ENCODE results near the gene ADK.
A peak's percentile ranks its signal among the peaks of the same experiment; 100 is the strongest.
"Not testable (repeated sequence)": the region's sequence is repeated elsewhere in the genome, so short reads cannot be mapped to it uniquely, and the experiment has no call there.

ADK gene

GRCh38 chr10:74575191-74575720, 424.2 kb downstream of the ADK start:
- no peak for DNase-seq

DNA sequence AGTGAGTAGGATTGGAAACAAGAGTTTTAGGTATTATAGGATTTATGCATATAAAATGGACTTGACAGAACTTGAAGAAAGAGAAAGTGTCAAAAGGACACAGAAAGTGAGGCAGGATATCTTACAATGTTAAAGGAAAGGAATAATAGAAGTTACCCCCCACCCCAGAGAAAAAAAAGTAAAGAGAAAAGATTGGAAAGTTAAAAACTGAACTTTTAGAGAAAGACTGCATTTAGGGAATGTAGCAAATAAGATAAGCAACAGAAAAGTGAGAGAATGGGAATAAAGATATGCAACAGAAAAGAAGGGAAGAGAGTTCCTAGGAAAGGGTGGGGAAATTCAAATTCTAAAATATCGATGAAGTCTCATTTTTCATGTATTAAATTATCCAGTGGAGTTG, 424.9 kb downstream of the ADK start:
- DNase-seq, result no peak

DNA sequence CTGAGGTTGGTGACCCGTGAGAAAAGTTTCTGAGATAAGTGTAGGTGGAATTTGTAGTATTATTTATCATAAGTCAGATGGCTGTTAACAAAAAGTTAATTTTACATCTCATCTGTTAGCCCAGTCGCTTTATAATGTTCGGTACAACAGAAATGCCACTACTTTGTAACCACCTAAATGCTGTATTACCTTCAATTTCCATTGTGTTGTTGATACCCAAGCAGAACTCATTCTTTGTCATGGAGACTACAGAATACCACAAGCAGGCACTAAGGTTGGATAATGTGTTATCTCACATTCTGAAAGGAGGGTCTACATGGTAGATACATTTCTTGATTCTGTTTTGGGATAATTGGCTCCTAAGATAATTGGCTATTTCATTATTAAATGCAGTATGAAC, 425.6 kb downstream of the ADK start:
- DNase-seq, result no peak

DNA sequence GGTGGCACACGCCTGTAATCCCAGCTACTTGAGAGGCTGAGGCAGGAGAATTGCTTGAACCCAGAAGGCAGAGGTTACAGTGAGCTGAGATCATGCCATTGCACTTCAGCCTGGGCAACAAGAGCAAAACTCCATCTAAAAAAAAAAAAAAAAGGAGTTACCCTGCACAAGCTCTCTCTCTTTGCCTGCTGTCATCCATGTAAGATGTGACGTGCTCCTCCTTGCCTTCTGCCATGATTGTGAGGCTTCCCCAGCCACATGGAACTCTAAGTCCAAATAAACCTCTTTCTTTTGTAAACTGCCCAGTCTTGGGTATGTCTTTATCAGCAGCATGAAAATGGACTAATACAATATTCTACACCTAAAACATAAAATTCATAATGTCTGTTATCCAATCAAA, 429.4 kb downstream of the ADK start:
- not testable (repeated sequence) for DNase-seq

GRCh38 chr10:74582566-74582965, 431.5 kb downstream of the ADK start:
- no peak for DNase-seq

- peak; percentile 95 for DNase-seq
Observed at GRCh38 chr10:74585231-74586087, 434.4 kb downstream of the ADK start.

- DNase-seq, result peak; percentile 78
Observed at GRCh38 chr10:74586088-74586585, 435.1 kb downstream of the ADK start.

DNA sequence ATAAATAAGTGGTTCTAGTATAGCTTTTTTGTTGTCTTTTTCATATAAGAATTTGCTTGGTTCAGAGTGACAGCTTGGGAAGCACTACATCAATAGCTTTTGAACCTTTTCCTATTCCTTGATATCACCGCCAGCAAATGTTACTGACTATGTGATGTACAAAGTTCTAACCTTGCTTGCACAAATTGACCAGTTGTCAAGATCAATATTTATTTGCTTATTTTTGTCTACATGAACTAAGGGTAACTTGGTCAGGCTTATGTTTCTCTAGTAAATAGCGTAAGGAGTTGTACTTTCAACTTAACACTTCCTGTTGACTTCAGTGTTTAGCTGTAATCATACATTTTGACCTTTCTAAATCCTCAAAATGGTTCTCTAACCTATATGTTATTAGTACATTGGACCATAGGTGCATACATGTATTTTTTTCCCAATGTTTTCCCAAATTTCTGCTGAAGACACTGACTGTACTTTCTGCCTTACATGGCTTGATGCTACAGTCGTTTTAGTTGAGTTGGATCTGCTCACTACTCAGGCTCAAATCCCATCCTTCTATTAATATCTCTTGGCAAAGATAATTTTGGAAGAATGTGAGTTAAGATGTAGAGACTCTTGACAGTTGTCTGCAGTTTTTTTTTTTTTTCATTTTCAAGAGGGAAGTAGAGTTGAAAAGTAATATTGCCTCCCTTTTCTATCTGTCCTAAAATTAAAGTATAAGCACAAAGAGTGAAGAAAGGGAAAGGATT, 436.3 kb downstream of the ADK start:
- DNase-seq, result no peak

DNA sequence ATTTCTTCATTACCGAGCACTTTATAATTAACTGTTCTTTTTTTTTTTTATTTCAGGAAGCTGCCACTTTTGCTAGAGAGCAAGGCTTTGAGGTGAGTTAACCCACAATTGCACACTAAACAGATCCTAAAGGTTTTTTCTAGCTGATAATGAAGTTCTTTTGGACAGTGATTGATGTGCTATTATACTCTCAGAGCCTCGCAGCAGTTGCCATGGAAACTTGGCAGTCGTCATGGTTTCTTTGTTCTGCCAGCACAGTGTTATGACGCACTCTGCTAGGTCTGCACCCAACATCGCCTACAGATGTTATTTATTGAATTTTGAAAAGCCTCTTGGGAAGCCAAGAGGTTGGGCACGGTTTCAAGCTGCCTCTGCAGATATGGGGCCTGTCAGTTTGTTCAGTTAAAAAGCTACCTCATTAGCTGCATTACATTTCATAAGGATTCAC, 438.2 kb downstream of the ADK start:
- peak; percentile 97 for DNase-seq

DNA sequence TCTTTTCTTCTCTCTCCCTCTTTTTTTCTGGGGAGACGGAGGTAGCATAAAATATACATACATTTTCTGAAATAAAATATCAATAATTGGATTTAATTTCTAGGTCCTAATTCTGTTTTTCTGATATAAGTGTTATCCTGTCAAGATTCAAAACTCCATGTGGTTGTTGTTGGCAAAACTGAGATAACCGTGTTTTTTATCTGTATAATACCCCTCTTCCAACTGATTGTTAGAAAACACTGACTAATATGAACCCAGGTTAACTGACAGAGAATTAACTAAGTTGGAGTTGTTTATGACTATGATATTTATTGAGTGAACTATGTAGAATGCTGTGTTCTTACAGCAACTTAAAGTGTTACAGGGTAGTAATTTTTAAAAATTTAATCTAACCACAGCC, 438.8 kb downstream of the ADK start:
- peak; percentile 34 for DNase-seq

- DNase-seq, result no peak
Observed at GRCh38 chr10:74593470-74593869, 442.4 kb downstream of the ADK start.

- no peak for DNase-seq
Observed at GRCh38 chr10:74596713-74597112, 445.7 kb downstream of the ADK start.

GRCh38 chr10:74598891-74599566, 448.0 kb downstream of the ADK start:
- DNase-seq, result no peak

- DNase-seq, result no peak
Observed at GRCh38 chr10:74599672-74600071, 448.7 kb downstream of the ADK start.

DNA sequence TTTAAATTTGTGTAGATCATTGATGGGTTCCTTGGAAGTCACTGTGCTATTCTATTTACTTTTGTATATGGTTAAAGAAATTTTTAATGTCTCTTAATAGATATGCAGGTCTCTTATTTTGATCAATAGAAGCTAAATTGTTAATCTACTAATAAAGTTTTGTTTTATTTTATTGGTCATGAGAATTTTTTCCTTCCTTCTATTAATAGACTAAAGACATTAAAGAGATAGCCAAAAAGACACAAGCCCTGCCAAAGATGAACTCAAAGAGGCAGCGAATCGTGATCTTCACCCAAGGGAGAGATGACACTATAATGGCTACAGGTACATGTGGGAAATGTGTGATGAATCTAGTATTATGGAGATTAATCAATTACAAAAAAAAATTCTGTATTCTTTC, 449.1 kb downstream of the ADK start:
- DNase-seq, result no peak

DNA sequence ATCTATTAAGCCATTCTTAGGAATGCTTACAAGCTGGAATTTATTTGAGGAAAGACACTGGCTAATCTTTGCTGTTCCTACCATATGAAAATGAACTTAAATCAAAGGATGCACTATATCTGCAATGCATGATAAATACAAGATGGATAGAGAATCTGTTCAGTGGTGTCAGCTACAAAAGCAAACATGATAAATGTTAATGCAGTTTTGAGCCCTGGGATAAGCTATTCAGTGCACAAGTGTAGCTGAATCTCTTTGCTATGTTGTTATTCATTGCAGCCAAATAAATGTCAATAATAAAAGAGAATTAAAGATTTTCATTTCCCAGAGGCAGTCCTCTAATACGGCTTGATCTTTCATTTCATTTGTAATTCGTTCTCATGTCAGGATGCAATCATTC, 451.6 kb downstream of the ADK start:
- DNase-seq, result no peak

GRCh38 chr10:74610299-74610698, 459.3 kb downstream of the ADK start:
- no peak for DNase-seq

- DNase-seq, result no peak
Observed at GRCh38 chr10:74612195-74612594, 461.2 kb downstream of the ADK start.

DNA sequence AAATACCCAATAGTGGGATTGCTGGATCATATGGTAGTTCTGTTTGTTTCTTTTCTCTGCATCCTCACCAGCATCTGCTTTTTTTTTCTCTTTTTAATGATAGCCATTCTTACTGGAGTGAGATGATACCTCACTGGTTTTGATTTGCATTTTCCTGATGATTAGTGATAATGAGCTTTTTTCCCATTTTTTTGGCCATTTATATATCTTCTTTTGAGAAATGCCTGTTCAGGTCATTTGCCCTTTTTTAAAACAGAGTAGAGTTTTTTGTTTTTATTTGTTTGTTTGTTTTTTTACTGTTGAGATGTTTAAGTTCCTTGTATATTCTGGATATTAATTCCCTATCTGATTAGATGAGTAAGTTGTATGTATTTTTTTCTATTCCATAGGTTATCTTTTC, 469.6 kb downstream of the ADK start:
- DNase-seq, result no peak

DNA sequence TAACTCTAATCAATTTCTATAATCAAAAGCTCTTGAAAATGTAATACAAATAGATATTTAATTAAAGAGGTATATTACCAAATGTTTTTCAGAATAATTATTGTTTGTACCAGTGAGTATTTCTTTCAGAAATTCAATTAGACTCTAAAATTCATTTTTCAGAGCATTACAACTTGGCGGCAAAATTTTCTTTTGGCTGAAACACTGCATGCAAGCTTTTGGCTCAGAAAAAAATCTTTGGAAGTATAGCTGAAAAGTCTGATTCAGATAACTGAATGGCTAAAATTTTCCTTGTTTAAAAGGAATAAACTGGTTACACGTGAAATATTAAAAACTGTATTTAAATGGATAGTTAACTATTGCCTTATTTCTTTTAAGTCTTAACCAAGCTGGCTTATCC, 472.8 kb downstream of the ADK start:
- no peak for DNase-seq

DNA sequence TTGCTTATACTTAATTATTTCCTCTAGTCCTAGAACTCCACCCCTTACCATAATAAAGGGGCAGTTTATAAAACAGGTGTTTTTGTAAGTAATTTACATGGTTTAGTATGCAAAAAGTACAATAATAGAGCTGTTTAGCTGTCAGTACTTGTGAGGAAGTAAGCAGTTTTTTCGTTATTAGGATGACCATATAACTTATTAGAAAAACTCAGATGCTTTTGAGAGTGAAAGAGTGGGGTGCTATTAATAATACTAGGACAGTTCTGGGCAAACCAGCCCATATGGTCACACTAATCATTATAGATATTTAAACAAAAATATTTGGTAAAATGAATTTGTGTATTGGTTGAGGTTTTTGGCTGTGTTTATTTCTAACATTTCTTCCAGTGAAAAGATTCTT, 473.5 kb downstream of the ADK start:
- DNase-seq, result no peak

- no peak for DNase-seq
Observed at GRCh38 chr10:74628136-74628535, 477.1 kb downstream of the ADK start.

DNA sequence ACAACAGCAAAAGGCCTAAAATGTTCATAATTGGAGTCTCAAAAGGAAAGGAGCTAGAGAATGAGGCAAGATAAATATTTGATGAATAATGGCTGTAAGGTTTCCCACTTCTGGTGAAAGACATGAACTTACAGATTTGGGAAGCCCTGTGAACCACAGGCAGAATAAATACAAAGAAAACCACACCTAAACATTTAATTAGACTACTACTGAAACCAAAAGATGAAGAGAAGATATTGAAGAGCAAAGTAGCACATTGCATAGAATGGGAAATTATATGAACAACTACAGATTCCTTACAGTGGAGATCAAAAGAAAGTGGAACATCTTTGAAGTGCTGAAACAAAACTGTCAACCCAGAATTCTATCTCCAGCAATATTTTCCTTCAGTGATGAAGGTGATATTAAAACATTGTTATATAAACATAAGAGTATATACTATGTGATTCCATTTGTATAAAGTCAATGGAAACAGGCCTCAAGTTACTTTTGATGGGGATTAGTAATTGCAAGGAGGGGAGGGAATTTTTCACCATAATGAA, 484.0 kb downstream of the ADK start:
- DNase-seq, result no peak
